ENCODE results near the gene DCC.

DCC gene

GRCh38 chr18:52339891-52340371, at the start of gene DCC:
Gene DCC, plus strand, starts transcription at chr18:52340197. Its CDS starts 591 bp downstream, at chr18:52340788.
- DNase-seq: peak; percentile 69 to 71

GRCh38 chr18:52310651-52311050, 29.3 kb upstream of the DCC start:
- no peak for DNase-seq

GRCh38 chr18:52311331-52311730, 28.7 kb upstream of the DCC start:
- DNase-seq: no peak

- DNase-seq: no peak
These were observed 27.7 kb upstream of the DCC start for GRCh38 chr18:52312346-52312745.

GRCh38 chr18:52313213-52313612, 26.8 kb upstream of the DCC start:
- no peak for DNase-seq

- DNase-seq: no peak
These were observed 20.5 kb upstream of the DCC start for GRCh38 chr18:52319424-52319983.

- no peak for DNase-seq
These were observed 17.7 kb upstream of the DCC start for GRCh38 chr18:52322307-52322706.

GRCh38 chr18:52323802-52324201, 16.2 kb upstream of the DCC start:
- no peak for DNase-seq

GRCh38 chr18:52325997-52326396, 14.0 kb upstream of the DCC start:
- no peak for DNase-seq

GRCh38 chr18:52333860-52334259, 6.1 kb upstream of the DCC start:
- no peak for DNase-seq

GRCh38 chr18:52334307-52334706, 5.7 kb upstream of the DCC start:
- DNase-seq: no peak

- no peak for DNase-seq
These were observed 5.1 kb upstream of the DCC start for GRCh38 chr18:52334896-52335295.

GRCh38 chr18:52337276-52337675, 2.7 kb upstream of the DCC start:
- no peak for DNase-seq

- DNase-seq: no peak
These were observed 557 bp downstream of the DCC start for GRCh38 chr18:52340406-52341102.

- no peak for DNase-seq
These were observed 1.1 kb downstream of the DCC start for GRCh38 chr18:52341103-52341432.

- DNase-seq: peak; percentile 41 to 58
These were observed 1.8 kb downstream of the DCC start for GRCh38 chr18:52341608-52342381.

- DNase-seq: no peak
These were observed 2.5 kb downstream of the DCC start for GRCh38 chr18:52342456-52342855.

GRCh38 chr18:52343138-52343537, 3.1 kb downstream of the DCC start:
- peak in 1 of 2 donors; percentile 87 for DNase-seq

GRCh38 chr18:52343731-52344340, 3.8 kb downstream of the DCC start:
- no peak for DNase-seq

GRCh38 chr18:52344881-52345280, 4.9 kb downstream of the DCC start:
- DNase-seq: no peak

- no peak for DNase-seq
These were observed 5.4 kb downstream of the DCC start for GRCh38 chr18:52345428-52345827.

- no peak for DNase-seq
These were observed 8.2 kb downstream of the DCC start for GRCh38 chr18:52348209-52348608.

GRCh38 chr18:52349498-52349897, 9.5 kb downstream of the DCC start:
- no peak for DNase-seq

GRCh38 chr18:52352920-52353319, 12.9 kb downstream of the DCC start:
- no peak for DNase-seq
